Measurements from ENCODE around the gene FDX2. TPM values are rescaled to one million over a fixed set of nuclear protein-coding genes. Genes with fewer than 3 reads are reported as not detected.
"Not testable (repeated sequence)": the region's sequence is repeated elsewhere in the genome, so short reads cannot be mapped to it uniquely, and the experiment has no call there.

The FDX2 gene
- total and polyA plus RNA-seq, 2 donors (not counting 3 experiments of a cell fraction or from before 2014, with no cell fraction given) = 20.5 to 59.8 TPM

- Histone ChIP-seq H3K4me2 (ENCODE audit: insufficient read depth, low read length) (no peak overlapping the region), H3K27ac (ENCODE audit: insufficient read depth, low read depth, low read length) (no peak overlapping the region), H3K4me3 (replicated peaks in 1 of 3; ENCODE audit: insufficient read depth in 1 of 3, low read depth in 1 of 3, low read length in 3 of 3) (no peak overlapping the region), H4K20me1 (replicated peaks; ENCODE audit: control insufficient read depth, extremely low read depth, insufficient read depth, low read length) (no peaks in the 10 kb centered on the region), H3K9me1 (replicated peaks; ENCODE audit: control insufficient read depth, extremely low read depth, insufficient read depth, low read length) (no peaks in the 10 kb centered on the region), H2AFZ (ENCODE audit: low read depth, low read length) (no peak overlapping the region), H3K36me3 (ENCODE audit: control insufficient read depth in 2 of 2, extremely low read depth in 1 of 2, insufficient read depth in 2 of 2, low read length in 2 of 2) (no peaks in the 10 kb centered on the region), H3K9ac (replicated peaks; ENCODE audit: extremely low read depth, insufficient read depth, low read length) (no peak overlapping the region), H3K9me3 (replicated peaks; ENCODE audit: control insufficient read depth, insufficient read depth, low read length) (no peaks in the 10 kb centered on the region), H3K4me1 (ENCODE audit: control insufficient read depth, extremely low read depth, insufficient read depth, low read length) (peaks cover 7% of the 10 kb centered on the region), H3K27me3 (ENCODE audit: control insufficient read depth in 2 of 2, insufficient read depth in 2 of 2, low read length in 2 of 2) (no peaks in the 10 kb centered on the region), H3K79me2 (ENCODE audit: control insufficient read depth, insufficient read depth, low read length) (no peaks in the 10 kb centered on the region)
- FAIRE-seq = no peak
- TF ChIP-seq GATA2 (IDR thresholded peaks at IDR 0.05; ENCODE audit: insufficient read depth, insufficient read length, low read depth, low read length) (no peak), POLR2A (IDR thresholded peaks at IDR 0.05; ENCODE audit: low read depth, low read length) (no peak), MYC (IDR thresholded peaks at IDR 0.05; ENCODE audit: low read depth, low read length) (no peak), FOS (IDR thresholded peaks at IDR 0.05; ENCODE audit: borderline replicate concordance, insufficient read depth, low read length) (no peak), JUN (IDR thresholded peaks at IDR 0.05; ENCODE audit: borderline replicate concordance, insufficient read depth, insufficient read length, low read depth) (no peak), EZH2 (IDR thresholded peaks at IDR 0.05; ENCODE audit: borderline replicate concordance, low read depth, low read length, severe bottlenecking) (no peak), POLR2AphosphoS5 (IDR thresholded peaks at IDR 0.05; ENCODE audit: insufficient read depth, low read depth, low read length) (no peak)
- TF ChIP-seq, protein P1, sequence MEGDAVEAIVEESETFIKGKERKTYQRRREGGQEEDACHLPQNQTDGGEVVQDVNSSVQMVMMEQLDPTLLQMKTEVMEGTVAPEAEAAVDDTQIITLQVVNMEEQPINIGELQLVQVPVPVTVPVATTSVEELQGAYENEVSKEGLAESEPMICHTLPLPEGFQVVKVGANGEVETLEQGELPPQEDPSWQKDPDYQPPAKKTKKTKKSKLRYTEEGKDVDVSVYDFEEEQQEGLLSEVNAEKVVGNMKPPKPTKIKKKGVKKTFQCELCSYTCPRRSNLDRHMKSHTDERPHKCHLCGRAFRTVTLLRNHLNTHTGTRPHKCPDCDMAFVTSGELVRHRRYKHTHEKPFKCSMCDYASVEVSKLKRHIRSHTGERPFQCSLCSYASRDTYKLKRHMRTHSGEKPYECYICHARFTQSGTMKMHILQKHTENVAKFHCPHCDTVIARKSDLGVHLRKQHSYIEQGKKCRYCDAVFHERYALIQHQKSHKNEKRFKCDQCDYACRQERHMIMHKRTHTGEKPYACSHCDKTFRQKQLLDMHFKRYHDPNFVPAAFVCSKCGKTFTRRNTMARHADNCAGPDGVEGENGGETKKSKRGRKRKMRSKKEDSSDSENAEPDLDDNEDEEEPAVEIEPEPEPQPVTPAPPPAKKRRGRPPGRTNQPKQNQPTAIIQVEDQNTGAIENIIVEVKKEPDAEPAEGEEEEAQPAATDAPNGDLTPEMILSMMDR (IDR thresholded peaks at IDR 0.05; ENCODE audit: extremely low read depth in 1 of 2, insufficient read depth in 1 of 2, low read depth in 1 of 2, low read length in 2 of 2) = no peak
- TF ChIP-seq, protein P2, sequence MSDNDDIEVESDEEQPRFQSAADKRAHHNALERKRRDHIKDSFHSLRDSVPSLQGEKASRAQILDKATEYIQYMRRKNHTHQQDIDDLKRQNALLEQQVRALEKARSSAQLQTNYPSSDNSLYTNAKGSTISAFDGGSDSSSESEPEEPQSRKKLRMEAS (IDR thresholded peaks at IDR 0.05; ENCODE audit: insufficient read depth, insufficient read length) = no peak
- intact Hi-C loops (cut with micrococcal nuclease) (no loop called here), dilution Hi-C loops (cut with MboI; ENCODE audit: extremely low pct_ligation_motif_present, low sequenced_read_pairs) (no loop called here)
- DNase-seq (ENCODE audit: low read depth, low spot score) = no peak
- CTCF ChIA-PET = no interaction called here
- BruUV-seq (replicated peaks) = no TSS peak
- POLR2A ChIA-PET = no interaction called here
These were observed 23.1 kb upstream of the FDX2 start for GRCh38 chr19:10338940-10339339.

- dilution Hi-C loops (cut with MboI; ENCODE audit: extremely low pct_ligation_motif_present, low sequenced_read_pairs); H3K27me3 ChIP-seq (ENCODE audit: control insufficient read depth in 2 of 2, insufficient read depth in 2 of 2, low read length in 2 of 2); CTCF ChIA-PET; H3K9ac ChIP-seq (replicated peaks; ENCODE audit: extremely low read depth, insufficient read depth, low read length); H2AFZ ChIP-seq (ENCODE audit: low read depth, low read length); DNase-seq (ENCODE audit: low read depth, low spot score); H4K20me1 ChIP-seq (replicated peaks; ENCODE audit: control insufficient read depth, extremely low read depth, insufficient read depth, low read length); H3K9me3 ChIP-seq (replicated peaks; ENCODE audit: control insufficient read depth, insufficient read depth, low read length); H3K9me1 ChIP-seq (replicated peaks; ENCODE audit: control insufficient read depth, extremely low read depth, insufficient read depth, low read length); H3K36me3 ChIP-seq (ENCODE audit: control insufficient read depth in 2 of 2, extremely low read depth in 1 of 2, insufficient read depth in 2 of 2, low read length in 2 of 2); H3K4me2 ChIP-seq (ENCODE audit: insufficient read depth, low read length); H3K4me3 ChIP-seq (replicated peaks in 1 of 3; ENCODE audit: insufficient read depth in 1 of 3, low read depth in 1 of 3, low read length in 3 of 3); BruUV-seq (replicated peaks); H3K27ac ChIP-seq (ENCODE audit: insufficient read depth, low read depth, low read length); FAIRE-seq; intact Hi-C loops (cut with micrococcal nuclease): not testable (repeated sequence)
- H3K4me1 ChIP-seq (ENCODE audit: control insufficient read depth, extremely low read depth, insufficient read depth, low read length) = peaks cover 16% of the 10 kb centered on the region
- peaks cover 13% of the 10 kb centered on the region for H3K79me2 ChIP-seq (ENCODE audit: control insufficient read depth, insufficient read depth, low read length)
- POLR2A ChIA-PET = interaction anchor here (0.8 kb wide), 1 partner anchor 103 kb away, joined by 10 read pairs; no protein-coding TSS in a partner anchor
These were observed 20.9 kb upstream of the FDX2 start for GRCh38 chr19:10336725-10337124.
